Uterus (tissue), 2 donors: ENCODE measurements around the gene PRRT3.

Experiments used
- CTCF ChIP-seq, 4 experiments: fragments of 200-600 bp in 2 of 4; fragments of 450-650 bp in 2 of 4; sonication (generic) in 2 of 4; IDR thresholded peaks; one replicate each; pipeline ENCODE4 v1.5.1; 2016 to 2019; ENCODE audit warnings: antibody characterized with exemption in 4 of 4, mild to moderate bottlenecking in 2 of 4, moderate library complexity in 1 of 4
- POLR2A ChIP-seq, 2 donors: fragments of 450-650 bp; IDR thresholded peaks; one replicate each; pipeline ENCODE4 v1.6.1; 2016; ENCODE audit warnings: antibody characterized with exemption in 2 of 2, mild to moderate bottlenecking in 1 of 2, moderate library complexity in 1 of 2

- TF ChIP-seq POLR2A (IDR thresholded peaks at IDR 0.05) (no peak), CTCF (IDR thresholded peaks at IDR 0.05) (no peak)
These were observed 3.1 kb downstream of the PRRT3 start for GRCh38 chr3:9949115-9949514.
